Measurements from ENCODE around the gene PIK3R4. TPM values are rescaled to one million over a fixed set of nuclear protein-coding genes. Genes with fewer than 3 reads are reported as not detected.

The PIK3R4 gene
- total RNA-seq, 2 donors from 2014 or later: 26.1 to 27.9 TPM

DNA sequence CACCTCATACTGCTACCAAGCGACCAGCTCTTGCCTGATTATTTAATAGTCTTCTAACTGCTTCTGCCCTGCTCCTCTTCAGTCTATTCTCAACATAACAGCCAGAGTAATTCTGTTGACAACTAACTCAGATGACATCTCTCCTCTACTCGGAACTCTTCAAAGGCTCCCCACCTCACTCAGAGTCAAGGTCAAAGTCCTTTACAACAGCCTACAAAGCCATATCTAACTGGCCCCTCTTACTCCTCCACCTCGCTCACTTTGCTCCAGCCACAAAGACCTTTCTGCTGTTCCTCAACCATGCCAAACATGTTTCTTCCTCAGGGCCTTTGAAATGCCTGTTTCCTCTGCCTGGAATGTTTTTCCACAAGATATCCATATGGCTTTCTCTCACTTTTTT is 43.6 kb downstream of the PIK3R4 start:
- no peak for DNase-seq (ENCODE audit: low spot score)
- intact Hi-C loops (cut with DNase I): no loop called here

DNA sequence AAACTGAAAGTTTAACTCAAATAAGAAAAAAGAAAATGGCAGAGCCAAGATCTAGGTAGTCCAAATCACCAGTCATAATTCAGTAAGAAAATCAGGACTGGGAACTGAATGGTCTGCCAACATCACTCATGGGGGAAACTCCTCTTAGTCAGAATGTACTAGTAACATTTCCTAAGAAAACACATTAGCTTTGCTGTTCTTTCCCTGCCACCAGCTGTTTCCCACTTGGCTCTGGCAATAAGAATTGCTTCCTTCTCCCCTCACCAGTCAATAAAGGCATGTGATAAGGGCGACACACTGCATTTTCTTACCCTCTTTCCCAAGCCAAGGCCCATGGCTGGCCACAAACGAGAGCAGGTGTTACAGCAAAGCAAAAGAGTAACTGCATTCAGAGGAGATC is 46.1 kb downstream of the PIK3R4 start:
- intact Hi-C loops (cut with DNase I): no loop called here
- DNase-seq (ENCODE audit: low spot score): no peak

- intact Hi-C loops (cut with DNase I): no loop called here
- no peak for DNase-seq (ENCODE audit: low spot score)
These were observed 46.9 kb downstream of the PIK3R4 start for GRCh38 chr3:130699765-130700164.

DNA sequence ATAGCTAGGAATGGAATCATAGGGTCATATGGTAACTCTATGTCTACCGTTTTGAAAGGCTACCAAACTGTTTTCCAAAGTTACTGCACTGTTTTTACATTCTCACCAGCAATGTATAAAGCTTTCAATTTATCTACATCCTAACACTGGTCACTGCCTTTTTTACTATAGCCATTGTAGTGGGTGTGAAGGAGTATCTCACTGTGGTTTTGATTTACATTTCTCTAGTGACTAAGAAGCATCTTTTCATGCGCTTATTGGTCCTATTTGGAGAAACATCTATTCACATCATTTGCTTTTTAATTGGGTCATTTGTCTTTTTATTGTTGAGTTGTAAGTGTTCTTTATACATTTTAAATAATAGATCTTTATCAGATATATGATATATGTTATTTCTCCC is 53.3 kb downstream of the PIK3R4 start:
- no peak for DNase-seq (ENCODE audit: low spot score)
- intact Hi-C loops (cut with DNase I): no loop called here

- no peak for DNase-seq (ENCODE audit: low spot score)
- intact Hi-C loops (cut with DNase I): no loop called here
These were observed 54.2 kb downstream of the PIK3R4 start for GRCh38 chr3:130692455-130692854.

DNA sequence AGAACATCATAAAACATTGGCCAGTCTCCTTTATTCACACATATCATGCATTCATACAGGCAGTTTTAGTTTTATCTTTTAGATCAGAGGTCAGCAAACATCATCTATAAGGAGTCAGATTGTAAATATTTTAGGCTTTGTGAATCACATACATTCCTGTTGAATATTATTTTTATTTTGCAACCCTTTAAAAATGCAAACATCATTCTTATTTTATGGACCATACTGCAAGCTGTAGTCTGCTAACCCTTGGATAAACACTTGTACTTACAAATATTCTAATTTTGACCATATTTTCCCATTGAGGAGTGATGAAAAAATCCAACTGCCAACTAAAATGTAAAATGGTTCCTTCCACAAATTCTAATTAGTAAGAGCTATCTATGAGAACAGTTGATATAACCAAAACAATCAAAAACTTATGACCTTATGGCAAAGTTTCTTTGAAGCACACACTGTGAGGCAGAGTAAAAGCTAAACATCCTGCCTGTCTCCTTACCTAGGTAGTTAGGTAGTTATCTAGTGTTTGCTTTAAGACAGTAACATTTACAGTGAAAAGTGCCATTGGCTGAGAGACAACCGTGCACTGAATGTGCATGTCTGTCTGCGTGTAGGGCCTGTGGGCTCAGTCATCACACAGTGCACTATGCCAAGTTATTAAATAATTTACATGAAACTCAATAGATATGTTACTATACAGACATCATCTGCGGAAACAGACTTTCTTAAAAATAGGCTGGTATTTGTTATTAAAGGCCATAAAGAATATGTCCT is 57.7 kb downstream of the PIK3R4 start:
- no peak for DNase-seq (ENCODE audit: low spot score)
- intact Hi-C loops (cut with DNase I): no loop called here

- no peak for DNase-seq (ENCODE audit: low spot score)
- intact Hi-C loops (cut with DNase I): no loop called here
These were observed 58.5 kb downstream of the PIK3R4 start for GRCh38 chr3:130688015-130688688.

- DNase-seq (ENCODE audit: low spot score): no peak
- intact Hi-C loops (cut with DNase I): no loop called here
These were observed 59.3 kb downstream of the PIK3R4 start for GRCh38 chr3:130687327-130687726.

GRCh38 chr3:130686833-130687232 is 59.8 kb downstream of the PIK3R4 start:
- no peak for DNase-seq (ENCODE audit: low spot score)
- intact Hi-C loops (cut with DNase I): no loop called here

DNA sequence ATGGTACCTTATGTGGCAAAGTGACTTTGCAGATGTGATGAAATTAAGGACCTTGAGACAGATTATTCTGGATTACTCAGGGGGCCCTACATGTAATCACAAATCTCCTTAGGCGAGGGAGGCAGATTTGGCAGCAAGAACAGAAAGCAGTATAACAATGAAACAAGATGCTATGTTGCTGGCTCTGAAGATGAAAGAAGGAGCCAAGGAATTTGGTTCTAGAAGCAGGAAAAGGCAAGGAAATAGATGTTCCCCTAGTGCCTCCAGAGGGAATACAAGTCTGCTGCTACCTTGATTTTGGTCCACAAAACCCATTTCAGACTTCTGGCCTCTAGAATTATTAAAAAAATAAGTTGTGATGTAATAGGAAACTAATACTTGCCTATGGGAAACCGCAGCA is 64.5 kb downstream of the PIK3R4 start:
- DNase-seq (ENCODE audit: low spot score): no peak
- intact Hi-C loops (cut with DNase I): no loop called here

- intact Hi-C loops (cut with DNase I): no loop called here
- DNase-seq (ENCODE audit: low spot score): no peak
These were observed 67.4 kb downstream of the PIK3R4 start for GRCh38 chr3:130679218-130679617.

- intact Hi-C loops (cut with DNase I): no loop called here
- DNase-seq (ENCODE audit: low spot score): no peak
These were observed 69.3 kb downstream of the PIK3R4 start for GRCh38 chr3:130677343-130677742.

- intact Hi-C loops (cut with DNase I): loop anchor here in 1 of 2 donors (2.0 kb wide), 1 partner anchor 79 kb away; no protein-coding TSS in a partner anchor
- DNase-seq (ENCODE audit: low spot score): no peak
These were observed 74.9 kb downstream of the PIK3R4 start for GRCh38 chr3:130671545-130672312.

DNA sequence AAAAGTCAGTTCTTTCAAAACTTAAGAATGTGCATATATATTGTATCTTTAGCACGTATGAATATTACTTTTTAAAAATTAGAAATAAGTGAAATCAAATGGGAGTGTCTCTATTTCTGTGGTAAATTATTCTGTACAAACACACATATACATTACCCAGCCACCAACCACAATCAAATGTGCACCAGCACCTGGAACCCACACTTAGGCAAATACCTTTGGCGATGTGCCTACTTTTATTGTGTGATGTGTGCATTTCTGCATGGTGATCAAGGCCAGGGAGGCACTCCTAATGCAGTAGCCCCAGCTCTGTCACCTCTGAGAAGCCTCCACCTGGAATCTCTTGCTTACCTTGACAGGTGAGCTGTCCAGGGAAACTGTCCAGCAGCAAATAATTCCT is 76.9 kb downstream of the PIK3R4 start:
- intact Hi-C loops (cut with DNase I): no loop called here

GRCh38 chr3:130663092-130663491 is 83.5 kb downstream of the PIK3R4 start:
- no peak for DNase-seq (ENCODE audit: low spot score)
- intact Hi-C loops (cut with DNase I): no loop called here

More for the DNA sequence above, 76.9 kb downstream of the PIK3R4 start:
- no peak for DNase-seq (ENCODE audit: low spot score)

- no peak for DNase-seq (ENCODE audit: low spot score)
- intact Hi-C loops (cut with DNase I): no loop called here
These were observed 84.1 kb downstream of the PIK3R4 start for GRCh38 chr3:130662501-130662996.

- no peak for DNase-seq (ENCODE audit: low spot score)
- intact Hi-C loops (cut with DNase I): no loop called here
These were observed 85.3 kb downstream of the PIK3R4 start for GRCh38 chr3:130661140-130661891.

DNA sequence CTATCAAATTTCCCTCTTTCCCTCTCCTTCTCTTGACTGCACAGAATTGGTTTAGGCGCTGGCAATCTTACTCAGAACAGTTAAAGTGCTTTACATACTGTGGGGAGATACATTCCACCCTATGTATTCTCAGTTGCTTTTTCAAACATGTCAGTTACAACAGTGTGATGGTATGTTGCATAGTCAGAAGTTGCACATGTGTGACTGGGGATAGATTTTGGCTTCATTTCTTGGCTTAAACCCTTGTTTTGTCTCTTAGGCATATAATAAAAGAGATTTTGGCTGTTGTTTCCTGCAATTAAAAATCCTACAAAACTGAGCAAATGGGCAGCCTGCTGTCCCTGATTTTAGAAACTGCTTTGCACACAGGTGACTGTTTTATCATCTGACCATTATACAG is 86.7 kb downstream of the PIK3R4 start:
- intact Hi-C loops (cut with DNase I): no loop called here
- DNase-seq (ENCODE audit: low spot score): no peak

DNA sequence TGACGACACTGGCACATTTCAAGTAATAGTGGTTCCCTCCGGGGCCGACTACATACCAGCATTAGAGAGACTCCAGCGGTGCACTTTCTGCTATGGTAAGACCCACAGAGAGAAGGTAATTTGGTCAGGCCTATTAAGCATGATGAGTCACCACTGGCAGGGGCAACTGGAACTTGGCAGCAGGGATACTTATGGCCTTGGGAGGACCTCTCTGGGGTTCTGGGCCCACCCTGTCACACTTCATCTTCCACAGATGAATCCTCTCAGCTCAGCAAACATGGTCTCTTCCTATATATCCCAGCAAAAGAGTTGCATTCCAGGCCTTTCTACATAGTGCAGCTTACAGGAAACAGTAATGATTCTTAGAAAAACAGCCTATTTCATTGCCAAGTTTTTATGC is 88.0 kb downstream of the PIK3R4 start:
- DNase-seq (ENCODE audit: low spot score): no peak
- intact Hi-C loops (cut with DNase I): no loop called here
